ENCODE results near the gene CGAS.

GRCh38 chr6:73418081-73418741 lies 33.9 kb downstream of the CGAS start:
- TF ChIP-seq CTCF (IDR thresholded peaks at IDR 0.05) (no peak), POLR2A (IDR thresholded peaks at IDR 0.05) (no peak)

All from esophagus squamous epithelium (tissue), 4 donors.